Measurements from ENCODE around the gene SDHB. TPM values are rescaled to one million over a fixed set of nuclear protein-coding genes. Genes with fewer than 3 reads are reported as not detected.

SDHB gene
- total and polyA plus RNA-seq, 2 experiments from 2014 or later: 126 to 156 TPM

- Histone ChIP-seq H3K4me3 (no peak overlapping the region), H3K4me1 (ENCODE audit: low read depth) (peaks cover 3% of the 10 kb centered on the region), H3K9me3 (ENCODE audit: low read depth) (no peaks in the 10 kb centered on the region), H3K27me3 (no peaks in the 10 kb centered on the region), H3K36me3 (peaks cover 50% of the 10 kb centered on the region), H3K27ac (peak overlapping the region; percentile 16)
- no peak for TF ChIP-seq CTCF (IDR thresholded peaks at IDR 0.05; ENCODE audit: low read depth, low read length)
- no peak for DNase-seq (ENCODE audit: low read depth in 1 of 2, low spot score in 1 of 2)
Measured at GRCh38 chr1:17018849-17019248, 35.0 kb downstream of the SDHB start.

DNA sequence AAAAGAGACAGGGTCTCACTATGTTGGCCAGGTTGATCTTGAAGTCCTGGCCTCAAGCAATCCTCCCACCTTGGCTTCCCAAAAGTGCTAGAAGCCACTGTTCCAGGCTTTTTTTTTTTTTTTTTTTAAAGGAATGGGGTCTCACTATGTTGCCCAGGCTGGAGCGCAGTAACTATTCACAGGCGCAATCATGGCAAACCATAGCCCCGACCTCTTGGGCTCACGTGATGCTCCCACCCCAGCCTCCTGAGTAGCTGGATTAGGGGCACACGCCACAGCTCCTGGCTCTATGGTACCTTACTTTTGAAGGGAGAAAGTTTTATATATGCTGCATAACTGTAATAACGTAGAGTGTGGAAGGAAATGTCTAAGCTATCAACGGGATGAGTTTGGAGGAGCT, 36.4 kb downstream of the SDHB start:
- no peak for TF ChIP-seq CTCF (IDR thresholded peaks at IDR 0.05; ENCODE audit: low read depth, low read length)
- no peak overlapping the region for H3K4me3 ChIP-seq
- no peaks in the 10 kb centered on the region for H3K27me3 ChIP-seq
- peaks cover 36% of the 10 kb centered on the region for H3K36me3 ChIP-seq
- no peaks in the 10 kb centered on the region for H3K4me1 ChIP-seq (ENCODE audit: low read depth)
- H3K27ac ChIP-seq: no peak overlapping the region
- no peaks in the 10 kb centered on the region for H3K9me3 ChIP-seq (ENCODE audit: low read depth)
- no peak for DNase-seq (ENCODE audit: low read depth in 1 of 2, low spot score in 1 of 2)

GRCh38 chr1:17016317-17016661, 37.5 kb downstream of the SDHB start:
- no peak for TF ChIP-seq CTCF (IDR thresholded peaks at IDR 0.05; ENCODE audit: low read depth, low read length)
- Histone ChIP-seq H3K4me3 (no peak overlapping the region), H3K9me3 (ENCODE audit: low read depth) (no peaks in the 10 kb centered on the region), H3K36me3 (peaks cover 24% of the 10 kb centered on the region), H3K27ac (no peak overlapping the region), H3K27me3 (no peaks in the 10 kb centered on the region), H3K4me1 (ENCODE audit: low read depth) (no peaks in the 10 kb centered on the region)
- DNase-seq (ENCODE audit: low read depth in 1 of 2, low spot score in 1 of 2): peak in 1 of 2 donors; percentile 50

DNA sequence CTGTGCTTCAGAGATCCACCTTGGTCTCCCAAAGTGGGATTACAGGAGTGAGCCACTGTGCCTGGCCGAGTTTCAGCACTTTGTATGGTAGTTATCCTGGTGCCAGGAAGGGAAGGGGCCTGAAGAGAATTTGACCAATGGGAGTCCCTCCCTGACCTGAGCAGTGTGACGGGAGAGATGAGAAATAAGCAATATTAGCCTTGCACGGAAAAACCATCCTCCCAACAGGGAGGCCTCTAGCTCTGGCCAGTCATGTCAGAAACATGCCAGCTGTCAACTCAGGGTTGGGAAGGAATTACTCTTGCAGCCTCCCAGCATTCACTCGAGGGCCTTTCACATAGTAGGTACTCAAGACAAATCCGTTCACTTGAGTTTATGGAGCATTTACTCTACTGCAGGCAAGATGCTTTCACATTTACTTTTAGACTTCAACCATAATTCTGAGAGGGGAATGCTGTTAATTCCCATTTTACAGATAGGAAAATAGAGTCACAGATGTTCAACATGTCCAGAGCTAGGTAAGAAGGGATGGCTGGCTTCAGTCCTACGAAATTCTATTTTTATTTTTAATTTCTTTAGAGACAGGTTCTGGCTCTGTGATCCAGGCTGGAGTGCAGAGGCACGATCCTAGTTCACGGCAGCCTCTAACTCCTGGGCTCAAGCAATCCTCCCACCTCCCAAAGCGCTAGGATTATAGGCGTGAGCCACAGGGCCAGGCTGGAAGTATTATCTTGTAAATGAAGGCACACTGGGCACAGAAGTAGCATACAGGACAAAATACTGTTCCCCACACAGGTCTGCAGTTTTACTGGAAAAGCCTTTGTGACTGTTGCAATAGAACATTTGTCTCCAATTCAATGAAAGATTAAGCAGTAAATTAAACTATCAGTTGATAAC, 38.9 kb downstream of the SDHB start:
- Histone ChIP-seq H3K4me3 (no peak overlapping the region), H3K36me3 (peaks cover 11% of the 10 kb centered on the region), H3K4me1 (ENCODE audit: low read depth) (no peaks in the 10 kb centered on the region), H3K27me3 (no peaks in the 10 kb centered on the region), H3K27ac (no peak overlapping the region), H3K9me3 (ENCODE audit: low read depth) (no peaks in the 10 kb centered on the region)
- TF ChIP-seq CTCF (IDR thresholded peaks at IDR 0.05; ENCODE audit: low read depth, low read length): no peak
- no peak for DNase-seq (ENCODE audit: low read depth in 1 of 2, low spot score in 1 of 2)

GRCh38 chr1:17013491-17014320, 40.1 kb downstream of the SDHB start:
- no peak overlapping the region for H3K27ac ChIP-seq
- H3K9me3 ChIP-seq (ENCODE audit: low read depth): no peaks in the 10 kb centered on the region
- no peak overlapping the region for H3K4me3 ChIP-seq
- H3K36me3 ChIP-seq: peaks cover 4% of the 10 kb centered on the region
- H3K27me3 ChIP-seq: no peaks in the 10 kb centered on the region
- no peak for DNase-seq (ENCODE audit: low read depth in 1 of 2, low spot score in 1 of 2)
- no peak for TF ChIP-seq CTCF (IDR thresholded peaks at IDR 0.05; ENCODE audit: low read depth, low read length)
- H3K4me1 ChIP-seq (ENCODE audit: low read depth): no peaks in the 10 kb centered on the region
